Right atrium auricular region (tissue), 2 donors: ENCODE measurements around the gene SFXN1. TPM values are rescaled to one million over a fixed set of nuclear protein-coding genes. Genes with fewer than 3 reads are reported as not detected.

ENCODE experiments used
- DNase-seq: peaks from one replicate; pipeline ENCODE4 v3.0.0-alpha.2; 2019; ENCODE audit warnings: low spot score
- H3K27ac ChIP-seq, 2 donors: fragments of 200-600 bp; sonication (generic); 1 replicate in 1 of 2; 2 replicates in 1 of 2; pipeline ENCODE4 v1.5.1; 2016 to 2019
- H3K27me3 ChIP-seq, 2 donors: fragments of 200-600 bp; sonication (generic); one replicate each; pipeline versions ENCODE4 v1.5.1 to v1.6.0; 2017 to 2019
- H3K36me3 ChIP-seq: fragments of 200-600 bp; sonication (generic); one replicate; pipeline ENCODE4 v1.5.1; 2016
- H3K4me1 ChIP-seq, 2 donors: fragments of 200-600 bp; sonication (generic); one replicate each; pipeline versions ENCODE4 v1.5.1 to v1.6.0; 2017 to 2019
- H3K4me3 ChIP-seq, 2 donors: fragments of 200-600 bp; sonication (generic); 1 replicate in 1 of 2; 2 replicates in 1 of 2; pipeline ENCODE4 v1.5.1; 2017 to 2019; ENCODE audit warnings: mild to moderate bottlenecking in 1 of 2, moderate library complexity in 1 of 2
- H3K9me3 ChIP-seq, 2 donors: fragments of 200-600 bp; sonication (generic); one replicate each; pipeline ENCODE4 v1.5.1; 2019
- CTCF ChIP-seq, 2 donors: fragments of 200-600 bp; sonication (generic); IDR thresholded peaks; one replicate each; pipeline ENCODE4 v1.5.1; 2019; ENCODE audit warnings: antibody characterized with exemption in 2 of 2
- total RNA-seq, 2 donors: library from RNA; depleted of rRNA; stranded (reverse); fragments of >200 nt; gene quantifications; one replicate each; pipeline ENCODE4 v1.1.0, GENCODE V29; 2016

Gene SFXN1
- total RNA-seq, 2 donors from 2014 or later = 23.3 to 33.0 TPM

GRCh38 chr5:175538576-175538975, 60.2 kb downstream of the SFXN1 start:
- no peaks in the 10 kb centered on the region for H3K27me3 ChIP-seq
- no peak overlapping the region for H3K27ac ChIP-seq
- H3K4me1 ChIP-seq = peaks cover 0 to 7% of the 10 kb centered on the region in 2 donors
- no peaks in the 10 kb centered on the region for H3K9me3 ChIP-seq
- H3K4me3 ChIP-seq = no peak overlapping the region
- no peaks in the 10 kb centered on the region for H3K36me3 ChIP-seq
- no peak for DNase-seq
- TF ChIP-seq CTCF (IDR thresholded peaks at IDR 0.05) = no peak

- Histone ChIP-seq H3K4me1 (no peaks in the 10 kb centered on the region), H3K4me3 (no peak overlapping the region), H3K9me3 (no peaks in the 10 kb centered on the region), H3K36me3 (no peaks in the 10 kb centered on the region), H3K27me3 (no peaks in the 10 kb centered on the region), H3K27ac (no peak overlapping the region)
- no peak for TF ChIP-seq CTCF (IDR thresholded peaks at IDR 0.05)
- no peak for DNase-seq
Measured at GRCh38 chr5:175539936-175540335, 61.6 kb downstream of the SFXN1 start.

- H3K4me1 ChIP-seq = no peaks in the 10 kb centered on the region
Measured at GRCh38 chr5:175541264-175541663, 62.9 kb downstream of the SFXN1 start.

GRCh38 chr5:175542232-175542965, 64.0 kb downstream of the SFXN1 start:
- H3K27ac ChIP-seq = no peak overlapping the region
- H3K4me1 ChIP-seq = no peaks in the 10 kb centered on the region
- no peaks in the 10 kb centered on the region for H3K27me3 ChIP-seq
- no peak overlapping the region for H3K4me3 ChIP-seq
- no peak for TF ChIP-seq CTCF (IDR thresholded peaks at IDR 0.05)
- no peaks in the 10 kb centered on the region for H3K9me3 ChIP-seq
- H3K36me3 ChIP-seq = no peaks in the 10 kb centered on the region
- DNase-seq = no peak

More at GRCh38 chr5:175541264-175541663, 62.9 kb downstream of the SFXN1 start:
- no peak for TF ChIP-seq CTCF (IDR thresholded peaks at IDR 0.05)
- no peaks in the 10 kb centered on the region for H3K36me3 ChIP-seq
- no peak overlapping the region for H3K27ac ChIP-seq
- H3K4me3 ChIP-seq = no peak overlapping the region
- DNase-seq = no peak
- no peaks in the 10 kb centered on the region for H3K9me3 ChIP-seq
- no peaks in the 10 kb centered on the region for H3K27me3 ChIP-seq

GRCh38 chr5:175542966-175543235, 64.5 kb downstream of the SFXN1 start:
- Histone ChIP-seq H3K27ac (no peak overlapping the region), H3K9me3 (no peaks in the 10 kb centered on the region), H3K4me3 (no peak overlapping the region), H3K36me3 (no peaks in the 10 kb centered on the region), H3K4me1 (no peaks in the 10 kb centered on the region), H3K27me3 (no peaks in the 10 kb centered on the region)
- DNase-seq = no peak
- TF ChIP-seq CTCF (IDR thresholded peaks at IDR 0.05) = no peak

- Histone ChIP-seq H3K4me1 (no peaks in the 10 kb centered on the region), H3K27me3 (no peaks in the 10 kb centered on the region), H3K36me3 (no peaks in the 10 kb centered on the region), H3K9me3 (no peaks in the 10 kb centered on the region), H3K4me3 (no peak overlapping the region), H3K27ac (no peak overlapping the region)
- no peak for DNase-seq
- no peak for TF ChIP-seq CTCF (IDR thresholded peaks at IDR 0.05)
Measured at GRCh38 chr5:175544108-175544511, 65.8 kb downstream of the SFXN1 start.
